NB4 (cell line): ENCODE measurements around the gene IQGAP2.

Experiments
- POLR2A ChIP-seq: IDR thresholded peaks from 2 replicates; pipeline ENCODE4 v1.6.1; 2011; ENCODE audit warnings: mild to moderate bottlenecking; ENCODE audit not compliant: insufficient read length; ENCODE audit errors: extremely low read depth
- TF ChIP-seq, protein P1 (sequence below): IDR thresholded peaks from one replicate; pipeline ENCODE4 v1.5.1; 2012; ENCODE audit warnings: low read depth, low read length
- TF ChIP-seq, protein P2 (sequence below): IDR thresholded peaks from 2 replicates; pipeline ENCODE4 v1.6.1; 2011; ENCODE audit warnings: low read depth, low read length

DNA sequence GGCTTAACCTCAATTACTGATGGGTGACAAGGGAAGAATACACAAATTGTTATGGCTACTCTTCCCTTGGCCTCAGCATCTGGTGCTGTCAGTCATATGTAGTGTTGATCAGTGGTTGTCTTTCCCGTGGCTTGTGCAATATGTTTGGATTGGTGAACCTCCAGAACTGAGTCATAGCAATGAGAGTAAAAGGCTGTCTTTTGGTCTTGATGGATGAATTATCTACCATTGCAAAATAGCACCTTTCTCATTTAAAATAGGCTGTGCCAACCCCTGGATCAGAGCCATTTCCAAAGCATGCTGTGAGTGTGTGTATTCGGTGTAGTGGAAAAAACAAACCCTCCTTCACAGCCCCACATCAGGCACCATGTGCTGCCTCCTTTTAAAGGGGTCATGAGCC, 298.2 kb downstream of the IQGAP2 start:
- TF ChIP-seq, protein P1, sequence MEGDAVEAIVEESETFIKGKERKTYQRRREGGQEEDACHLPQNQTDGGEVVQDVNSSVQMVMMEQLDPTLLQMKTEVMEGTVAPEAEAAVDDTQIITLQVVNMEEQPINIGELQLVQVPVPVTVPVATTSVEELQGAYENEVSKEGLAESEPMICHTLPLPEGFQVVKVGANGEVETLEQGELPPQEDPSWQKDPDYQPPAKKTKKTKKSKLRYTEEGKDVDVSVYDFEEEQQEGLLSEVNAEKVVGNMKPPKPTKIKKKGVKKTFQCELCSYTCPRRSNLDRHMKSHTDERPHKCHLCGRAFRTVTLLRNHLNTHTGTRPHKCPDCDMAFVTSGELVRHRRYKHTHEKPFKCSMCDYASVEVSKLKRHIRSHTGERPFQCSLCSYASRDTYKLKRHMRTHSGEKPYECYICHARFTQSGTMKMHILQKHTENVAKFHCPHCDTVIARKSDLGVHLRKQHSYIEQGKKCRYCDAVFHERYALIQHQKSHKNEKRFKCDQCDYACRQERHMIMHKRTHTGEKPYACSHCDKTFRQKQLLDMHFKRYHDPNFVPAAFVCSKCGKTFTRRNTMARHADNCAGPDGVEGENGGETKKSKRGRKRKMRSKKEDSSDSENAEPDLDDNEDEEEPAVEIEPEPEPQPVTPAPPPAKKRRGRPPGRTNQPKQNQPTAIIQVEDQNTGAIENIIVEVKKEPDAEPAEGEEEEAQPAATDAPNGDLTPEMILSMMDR: no peak
- TF ChIP-seq, protein P2, sequence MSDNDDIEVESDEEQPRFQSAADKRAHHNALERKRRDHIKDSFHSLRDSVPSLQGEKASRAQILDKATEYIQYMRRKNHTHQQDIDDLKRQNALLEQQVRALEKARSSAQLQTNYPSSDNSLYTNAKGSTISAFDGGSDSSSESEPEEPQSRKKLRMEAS: no peak
- no peak for TF ChIP-seq POLR2A
